Erythroblast (primary cell): ENCODE data around the gene TCF4.

Source experiments
- GATA1 ChIP-seq: IDR thresholded peaks from 2 replicates; pipeline ENCODE4 v1.6.1; 2011; ENCODE audit warnings: low read depth, mild to moderate bottlenecking, control low read depth, low read length, moderate library complexity
- POLR2A ChIP-seq: IDR thresholded peaks from 2 replicates; pipeline ENCODE4 v1.6.1; 2011; ENCODE audit warnings: mild to moderate bottlenecking, low read length

GRCh38 chr18:55446996-55447671 is 140.9 kb downstream of the TCF4 start:
- no peak for TF ChIP-seq POLR2A
- no peak for TF ChIP-seq GATA1
